Mesendoderm (in vitro differentiated cells): ENCODE data around the gene ANKRD55.

Experiments used
- DNase-seq: peaks from one replicate; pipeline ENCODE4 v3.0.0; 2013
- H2AK5ac ChIP-seq: 2 replicates; pipeline ENCODE4 v1.6.1; 2013; ENCODE audit warnings: low read length, inconsistent platforms
- H2BK120ac ChIP-seq: 2 replicates; pipeline ENCODE4 v1.6.1; 2013; ENCODE audit warnings: low read depth, mild to moderate bottlenecking, low read length, moderate library complexity, mixed read lengths
- H2BK15ac ChIP-seq: replicated peaks from 2 replicates; pipeline ENCODE4 v1.6.1; 2013; ENCODE audit warnings: low read depth, mild to moderate bottlenecking, moderate library complexity
- H2BK5ac ChIP-seq: 2 replicates; pipeline ENCODE4 v1.6.1; 2013; ENCODE audit warnings: low read length, inconsistent platforms
- H3K18ac ChIP-seq: 2 replicates; pipeline ENCODE4 v1.6.1; 2013; ENCODE audit warnings: mild to moderate bottlenecking, low read length, mixed read lengths
- H3K23ac ChIP-seq: one replicate; pipeline ENCODE4 v1.6.1; 2013; ENCODE audit warnings: low read length
- H3K27ac ChIP-seq: 2 replicates; pipeline ENCODE4 v1.5.1; 2013; ENCODE audit warnings: low read depth, mild to moderate bottlenecking, inconsistent platforms, low read length, moderate library complexity
- H3K27me3 ChIP-seq: 2 replicates; pipeline ENCODE4 v1.6.1; 2013; ENCODE audit warnings: low read length, control low read depth, mild to moderate bottlenecking, inconsistent platforms; ENCODE audit not compliant: insufficient read depth, poor library complexity
- H3K36me3 ChIP-seq: 2 replicates; pipeline ENCODE4 v1.6.1; 2013; ENCODE audit warnings: low read length, inconsistent platforms; ENCODE audit not compliant: control insufficient read depth, insufficient read depth
- H3K4ac ChIP-seq: one replicate; pipeline ENCODE4 v1.6.1; 2013; ENCODE audit warnings: low read depth, mild to moderate bottlenecking, low read length, moderate library complexity
- H3K4me1 ChIP-seq: 2 replicates; pipeline ENCODE4 v1.6.1; 2013; ENCODE audit warnings: low read depth, low read length, inconsistent platforms; ENCODE audit not compliant: control insufficient read depth
- H3K4me2 ChIP-seq: 2 replicates; pipeline ENCODE4 v1.6.1; 2013; ENCODE audit warnings: low read length
- H3K4me3 ChIP-seq: 2 replicates; pipeline ENCODE4 v1.5.1; 2013; ENCODE audit warnings: mild to moderate bottlenecking, low read length
- H3K56ac ChIP-seq: one replicate; pipeline ENCODE4 v1.6.1; 2013; ENCODE audit warnings: low read length
- H3K79me1 ChIP-seq: 2 replicates; pipeline ENCODE4 v1.6.1; 2013; ENCODE audit warnings: low read length, inconsistent platforms
- H3K79me2 ChIP-seq: 2 replicates; pipeline ENCODE4 v1.6.1; 2013; ENCODE audit warnings: mild to moderate bottlenecking, low read length; ENCODE audit not compliant: control insufficient read depth, insufficient read depth
- H3K9ac ChIP-seq: 2 replicates; pipeline ENCODE4 v1.6.1; 2013; ENCODE audit warnings: low read length, inconsistent platforms
- H4K5ac ChIP-seq: one replicate; pipeline ENCODE4 v1.6.1; 2013; ENCODE audit warnings: low read length
- H4K8ac ChIP-seq: one replicate; pipeline ENCODE4 v1.6.1; 2013; ENCODE audit warnings: low read depth, mild to moderate bottlenecking, control low read depth, low read length, moderate library complexity
- WGBS: extraction: QIAGEN DNeasy Blood & Tissue Kit; methylation state at CpG from one replicate; pipeline ENCODE4 v1.1.7; 2013; ENCODE audit warnings: low lambda C conversion rate, missing lambda C conversion rate; ENCODE audit not compliant: insufficient coverage; ENCODE audit errors: extremely low coverage; 5-methylcytosine and 5-hydroxymethylcytosine counted together

The ANKRD55 gene

DNA sequence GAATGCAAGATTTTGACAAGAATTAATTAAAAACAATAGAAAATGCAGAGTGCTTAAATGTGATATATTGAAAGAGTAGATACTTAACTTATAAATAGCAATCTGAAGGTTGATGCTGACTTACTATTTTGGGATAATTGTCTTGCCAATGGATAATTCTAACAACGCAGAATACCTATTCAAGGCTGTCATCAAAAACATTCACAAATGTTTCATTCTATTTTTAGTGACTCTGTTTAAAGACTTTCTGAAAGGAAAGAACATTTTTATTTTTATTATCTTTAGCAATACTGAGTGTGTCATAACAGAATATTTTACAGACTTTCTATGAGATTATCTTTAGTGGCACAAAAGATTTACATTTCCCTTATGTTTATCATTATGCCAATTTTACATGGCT is 38.1 kb downstream of the ANKRD55 start:
- Histone ChIP-seq H3K56ac (no peak overlapping the region), H3K27ac (no peak overlapping the region), H3K4me3 (no peak overlapping the region), H3K4me2 (no peak overlapping the region), H3K79me2 (no peaks in the 10 kb centered on the region), H2BK5ac (no peak overlapping the region), H4K5ac (no peak overlapping the region), H4K8ac (no peak overlapping the region), H3K4me1 (no peaks in the 10 kb centered on the region), H3K23ac (no peak overlapping the region), H3K36me3 (no peaks in the 10 kb centered on the region), H3K79me1 (no peaks in the 10 kb centered on the region), H2AK5ac (no peak overlapping the region), H2BK15ac (no peak overlapping the region), H3K27me3 (no peaks in the 10 kb centered on the region), H3K9ac (no peak overlapping the region), H3K18ac (no peak overlapping the region), H2BK120ac (no peak overlapping the region), H3K4ac (no peak overlapping the region)
- DNase-seq: no peak
- WGBS: no CpG with 5 or more reads among the region's 1 CpG

DNA sequence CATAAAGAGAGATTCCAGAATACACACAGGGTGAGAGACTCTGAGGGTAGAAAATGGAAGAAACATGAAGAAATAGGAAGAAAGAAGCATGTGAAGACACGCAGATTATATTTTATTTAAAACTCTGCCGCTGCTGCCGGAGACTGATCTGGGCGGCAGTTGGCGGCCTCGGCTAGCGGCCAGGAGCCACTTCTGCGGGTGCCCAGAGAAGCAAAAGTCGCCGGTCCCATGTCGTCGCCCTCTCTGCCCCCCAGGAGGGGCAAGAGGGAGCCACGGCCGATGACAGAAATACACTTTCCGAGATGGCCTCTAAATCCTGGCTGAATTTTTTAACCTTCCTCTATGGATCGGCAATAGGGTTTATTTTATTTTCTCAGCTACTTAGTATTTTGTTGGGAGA is 40.9 kb downstream of the ANKRD55 start:
- no peak overlapping the region for H4K8ac ChIP-seq
- no peaks in the 10 kb centered on the region for H3K4me1 ChIP-seq
- H2BK15ac ChIP-seq: no peak overlapping the region
- no peak overlapping the region for H2BK5ac ChIP-seq
- H3K18ac ChIP-seq: no peak overlapping the region
- no peak overlapping the region for H3K23ac ChIP-seq
- H3K4me2 ChIP-seq: no peak overlapping the region
- H3K79me1 ChIP-seq: no peaks in the 10 kb centered on the region
- no peak overlapping the region for H3K4ac ChIP-seq
- H3K27ac ChIP-seq: no peak overlapping the region
- no peak for DNase-seq
- no peak overlapping the region for H2AK5ac ChIP-seq
- no peak overlapping the region for H3K56ac ChIP-seq
- H3K27me3 ChIP-seq: no peaks in the 10 kb centered on the region
- WGBS: no CpG with 5 or more reads among the region's 16 CpGs
- H3K4me3 ChIP-seq: no peak overlapping the region
- no peaks in the 10 kb centered on the region for H3K36me3 ChIP-seq
- no peak overlapping the region for H3K9ac ChIP-seq
- no peak overlapping the region for H4K5ac ChIP-seq
- no peaks in the 10 kb centered on the region for H3K79me2 ChIP-seq
- no peak overlapping the region for H2BK120ac ChIP-seq

DNA sequence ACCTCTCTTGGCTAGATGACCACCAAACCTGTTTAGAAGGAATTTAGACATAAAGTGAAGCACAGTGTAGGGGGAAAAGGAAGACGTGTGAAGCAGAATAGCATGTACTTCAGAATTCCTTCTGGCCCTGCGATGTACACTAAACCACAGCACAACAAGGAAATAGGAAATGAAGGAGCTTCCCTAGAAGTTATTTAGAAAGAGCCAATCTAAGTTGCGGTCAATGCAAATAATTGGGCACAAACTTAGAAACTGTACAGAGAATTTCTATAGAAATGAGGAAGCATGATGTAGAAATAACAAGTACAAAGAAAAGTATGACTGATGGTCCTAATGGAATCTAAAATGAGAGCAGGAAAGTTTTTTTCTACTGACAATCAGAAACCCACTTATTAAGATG is 41.5 kb downstream of the ANKRD55 start:
- no peak overlapping the region for H3K4me3 ChIP-seq
- H3K18ac ChIP-seq: no peak overlapping the region
- no peaks in the 10 kb centered on the region for H3K27me3 ChIP-seq
- no peak overlapping the region for H3K4ac ChIP-seq
- no peaks in the 10 kb centered on the region for H3K79me2 ChIP-seq
- H3K4me2 ChIP-seq: no peak overlapping the region
- no peak overlapping the region for H3K27ac ChIP-seq
- no peaks in the 10 kb centered on the region for H3K4me1 ChIP-seq
- DNase-seq: no peak
- H3K79me1 ChIP-seq: no peaks in the 10 kb centered on the region
- no peak overlapping the region for H2BK5ac ChIP-seq
- no peak overlapping the region for H3K23ac ChIP-seq
- H2BK15ac ChIP-seq: no peak overlapping the region
- no CpG with 5 or more reads among the region's 3 CpGs for WGBS
- no peak overlapping the region for H3K56ac ChIP-seq
- no peak overlapping the region for H4K5ac ChIP-seq
- H2BK120ac ChIP-seq: no peak overlapping the region
- H2AK5ac ChIP-seq: no peak overlapping the region
- H3K9ac ChIP-seq: no peak overlapping the region
- H3K36me3 ChIP-seq: no peaks in the 10 kb centered on the region
- no peak overlapping the region for H4K8ac ChIP-seq

DNA sequence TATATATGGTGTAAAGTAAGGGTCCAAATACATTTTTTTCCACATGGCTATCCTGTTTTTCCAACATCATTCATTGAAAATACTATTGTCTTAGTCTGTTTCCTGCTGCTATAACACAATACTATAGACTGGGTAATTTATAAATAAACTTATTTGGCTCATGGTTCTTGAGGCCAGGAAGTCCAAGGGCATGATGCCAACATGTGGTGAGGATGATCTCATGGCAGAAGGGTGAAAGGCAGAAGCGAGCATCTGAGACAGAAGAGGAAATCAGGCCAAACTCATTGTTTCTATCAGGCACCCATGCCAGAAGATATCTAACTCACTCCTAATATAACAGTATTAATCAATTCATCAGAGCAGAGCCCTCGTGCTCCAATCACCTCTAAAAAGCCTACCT is 42.6 kb downstream of the ANKRD55 start:
- Histone ChIP-seq H3K4ac (no peak overlapping the region), H3K4me1 (no peaks in the 10 kb centered on the region), H3K9ac (no peak overlapping the region), H3K23ac (no peak overlapping the region), H3K18ac (no peak overlapping the region), H4K5ac (no peak overlapping the region), H3K79me2 (no peaks in the 10 kb centered on the region), H2BK120ac (no peak overlapping the region), H3K36me3 (no peaks in the 10 kb centered on the region), H3K56ac (no peak overlapping the region), H3K4me3 (no peak overlapping the region), H3K4me2 (no peak overlapping the region), H3K27ac (no peak overlapping the region), H2BK15ac (no peak overlapping the region), H2AK5ac (no peak overlapping the region), H3K27me3 (no peaks in the 10 kb centered on the region), H4K8ac (no peak overlapping the region), H2BK5ac (no peak overlapping the region), H3K79me1 (no peaks in the 10 kb centered on the region)
- WGBS: no CpG with 5 or more reads among the region's 2 CpGs
- DNase-seq: no peak

DNA sequence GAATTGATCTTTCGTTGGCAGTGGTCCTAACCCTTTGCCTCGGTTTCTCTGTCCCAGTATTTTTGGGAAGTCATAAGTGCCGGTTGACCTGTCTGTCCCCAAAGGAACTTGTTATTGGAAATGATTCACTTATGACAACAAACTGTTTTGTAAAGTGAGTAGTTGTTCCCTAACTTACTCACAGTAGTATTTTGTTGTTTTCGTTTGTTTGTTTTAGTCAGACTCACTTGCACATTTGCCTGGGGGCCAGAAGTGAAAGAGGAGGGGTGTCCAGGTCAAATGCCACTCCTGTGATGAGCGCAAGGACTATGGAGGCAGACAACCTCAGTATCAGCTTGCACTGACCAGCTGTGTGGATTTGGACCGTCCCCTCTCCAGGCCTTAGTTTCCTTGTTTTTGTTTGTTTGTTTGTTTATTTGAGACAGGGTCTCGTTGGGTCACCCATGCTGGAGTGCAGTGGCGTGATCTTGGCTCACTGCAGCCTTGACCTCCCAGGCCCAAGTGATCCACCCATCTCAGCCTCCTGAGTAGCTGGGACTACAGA is 47.3 kb downstream of the ANKRD55 start:
- Histone ChIP-seq H4K8ac (no peak overlapping the region), H3K9ac (no peak overlapping the region), H3K23ac (no peak overlapping the region), H2BK15ac (no peak overlapping the region), H3K18ac (no peak overlapping the region), H2BK120ac (no peak overlapping the region), H3K36me3 (no peaks in the 10 kb centered on the region), H4K5ac (no peak overlapping the region), H3K4me1 (no peaks in the 10 kb centered on the region), H3K4ac (no peak overlapping the region), H3K79me1 (no peaks in the 10 kb centered on the region), H3K4me2 (no peak overlapping the region), H3K27me3 (no peaks in the 10 kb centered on the region), H2BK5ac (no peak overlapping the region), H3K79me2 (no peaks in the 10 kb centered on the region), H2AK5ac (no peak overlapping the region), H3K27ac (no peak overlapping the region), H3K56ac (no peak overlapping the region), H3K4me3 (no peak overlapping the region)
- DNase-seq: no peak
- no CpG with 5 or more reads among the region's 8 CpGs for WGBS

DNA sequence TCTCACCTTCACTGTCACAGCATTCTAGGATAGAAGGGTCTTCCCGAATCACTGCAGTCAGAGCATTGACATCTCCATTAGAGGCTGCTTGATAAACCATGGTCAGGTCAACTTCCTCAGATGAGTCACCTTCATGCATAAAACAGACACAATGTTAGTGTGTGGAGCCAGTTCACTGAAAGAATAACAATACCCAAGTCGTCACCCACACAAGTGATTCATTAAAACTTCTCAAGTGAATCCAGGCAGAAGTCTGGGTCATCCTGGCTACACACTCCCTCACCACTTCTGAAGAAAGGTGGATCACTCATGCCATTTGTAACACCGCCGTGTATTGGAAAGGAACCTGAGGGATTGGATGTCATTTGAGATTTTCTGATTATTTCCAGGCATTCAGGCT is 49.6 kb downstream of the ANKRD55 start:
- Histone ChIP-seq H3K27me3 (no peaks in the 10 kb centered on the region), H3K4me1 (no peaks in the 10 kb centered on the region), H3K18ac (no peak overlapping the region), H4K8ac (no peak overlapping the region), H4K5ac (no peak overlapping the region), H3K79me1 (no peaks in the 10 kb centered on the region), H3K4ac (no peak overlapping the region), H3K4me3 (no peak overlapping the region), H2BK120ac (no peak overlapping the region), H3K56ac (no peak overlapping the region), H3K36me3 (no peaks in the 10 kb centered on the region), H3K4me2 (no peak overlapping the region), H2BK15ac (no peak overlapping the region), H2BK5ac (no peak overlapping the region), H3K27ac (no peak overlapping the region), H3K23ac (no peak overlapping the region), H3K79me2 (no peaks in the 10 kb centered on the region), H2AK5ac (no peak overlapping the region), H3K9ac (no peak overlapping the region)
- peak; percentile 34 for DNase-seq
- no CpG with 5 or more reads among the region's 4 CpGs for WGBS
